HepG2 (cell line): Measurements from ENCODE around the gene ENSA. TPM values are rescaled to one million over a fixed set of nuclear protein-coding genes. Genes with fewer than 3 reads are reported as not detected.

Source experiments
- CAMTA2 ChIP-seq: sonication (generic); formaldehyde crosslinking; IDR thresholded peaks from 2 replicates; pipeline ENCODE4 v1.4.0; 2020; ENCODE audit warnings: mild to moderate bottlenecking, missing genetic modification reagents, borderline replicate concordance
- CBX2 ChIP-seq, 2 experiments: fragments of 200-600 bp in 1 of 2; sonication (generic); formaldehyde crosslinking in 1 of 2; IDR thresholded peaks; 2 replicates each; pipeline versions ENCODE4 v1.7.0 to v1.8.1; 2018 to 2022; ENCODE audit warnings: low read depth in 2 of 2, low read length in 1 of 2, mild to moderate bottlenecking in 1 of 2, missing genetic modification reagents in 1 of 2
- DMAP1 ChIP-seq: IDR thresholded peaks from 2 replicates; pipeline ENCODE4 v1.6.1; 2016
- FOXM1 ChIP-seq: sonication (generic); formaldehyde crosslinking; IDR thresholded peaks from 2 replicates; pipeline ENCODE4 v1.5.0; 2020; ENCODE audit warnings: missing genetic modification reagents
- IKZF4 ChIP-seq: sonication (generic); formaldehyde crosslinking; IDR thresholded peaks from 2 replicates; pipeline ENCODE4 v1.5.1; 2020; ENCODE audit warnings: borderline replicate concordance, mild to moderate bottlenecking, low read depth, missing genetic modification reagents; ENCODE audit errors: not compliant biosample characterization
- KAT7 ChIP-seq: IDR thresholded peaks from 2 replicates; pipeline ENCODE4 v1.6.1; 2018; ENCODE audit warnings: borderline replicate concordance, missing compliant biosample characterization
- KDM3A ChIP-seq: IDR thresholded peaks from 2 replicates; pipeline ENCODE4 v1.6.1; 2018; ENCODE audit warnings: low read depth, missing compliant biosample characterization
- MAX ChIP-seq: IDR thresholded peaks from 2 replicates; pipeline ENCODE4 v1.6.1; 2012; ENCODE audit warnings: inconsistent platforms
- MIER2 ChIP-seq: IDR thresholded peaks from 2 replicates; pipeline ENCODE4 v1.6.1; 2016; ENCODE audit warnings: missing biosample characterization, missing genetic modification reagents
- POLR2A ChIP-seq, 2 experiments: IDR thresholded peaks; 2 replicates each; pipeline ENCODE4 v1.6.1; 2011; ENCODE audit warnings: low read depth in 2 of 2, low read length in 2 of 2, mild to moderate bottlenecking in 1 of 2, moderate library complexity in 1 of 2; ENCODE audit not compliant: insufficient read depth in 1 of 2
- SP140L ChIP-seq: sonication (generic); formaldehyde crosslinking; IDR thresholded peaks from 2 replicates; pipeline ENCODE4 v1.4.0; 2020; ENCODE audit warnings: missing genetic modification reagents, borderline replicate concordance
- SSRP1 ChIP-seq: IDR thresholded peaks from 2 replicates; pipeline ENCODE4 v1.6.1; 2016; ENCODE audit warnings: control low read depth
- TOE1 ChIP-seq: sonication (generic); formaldehyde crosslinking; IDR thresholded peaks from 2 replicates; pipeline ENCODE4 v1.4.0; 2020; ENCODE audit warnings: mild to moderate bottlenecking, missing genetic modification reagents
- TOPORS ChIP-seq: sonication (generic); formaldehyde crosslinking; IDR thresholded peaks from 2 replicates; pipeline ENCODE4 v1.8.0; 2023; ENCODE audit warnings: mild to moderate bottlenecking, missing genetic modification reagents
- TRAFD1 ChIP-seq: sonication (generic); formaldehyde crosslinking; IDR thresholded peaks from 2 replicates; pipeline ENCODE4 v1.5.1; 2020; ENCODE audit warnings: missing genetic modification reagents, mild to moderate bottlenecking, borderline replicate concordance
- ZBTB44 ChIP-seq: sonication (generic); formaldehyde crosslinking; IDR thresholded peaks from 2 replicates; pipeline ENCODE4 v1.4.0; 2020; ENCODE audit warnings: missing genetic modification reagents
- ZNF234 ChIP-seq: sonication (generic); formaldehyde crosslinking; conservative IDR thresholded peaks from 2 replicates; pipeline ENCODE4 v1.5.1; 2020; ENCODE audit warnings: mild to moderate bottlenecking, missing genetic modification reagents
- ZNF275 ChIP-seq: sonication (generic); formaldehyde crosslinking; IDR thresholded peaks from 2 replicates; pipeline ENCODE4 v1.8.0; 2022; ENCODE audit warnings: missing genetic modification reagents, mild to moderate bottlenecking, inconsistent platforms, borderline replicate concordance
- ZNF317 ChIP-seq: sonication (generic); formaldehyde crosslinking; IDR thresholded peaks from 2 replicates; pipeline ENCODE4 v1.5.0; 2020; ENCODE audit warnings: mild to moderate bottlenecking, missing genetic modification reagents
- ZNF547 ChIP-seq: sonication (generic); formaldehyde crosslinking; IDR thresholded peaks from 2 replicates; pipeline ENCODE4 v1.5.1; 2020; ENCODE audit warnings: mild to moderate bottlenecking, missing genetic modification reagents
- ZNF674 ChIP-seq: sonication (generic); formaldehyde crosslinking; IDR thresholded peaks from 2 replicates; pipeline ENCODE4 v1.5.0; 2020; ENCODE audit warnings: low read depth, mild to moderate bottlenecking, missing genetic modification reagents
- ZNF792 ChIP-seq: IDR thresholded peaks from 2 replicates; pipeline ENCODE4 v1.6.1; 2016
- ZNF816 ChIP-seq: sonication (generic); formaldehyde crosslinking; IDR thresholded peaks from 2 replicates; pipeline ENCODE4 v1.8.0; 2022; ENCODE audit warnings: missing genetic modification reagents, mild to moderate bottlenecking, borderline replicate concordance
- ZNF878 ChIP-seq: sonication (generic); formaldehyde crosslinking; IDR thresholded peaks from 2 replicates; pipeline ENCODE4 v1.8.1; 2023; ENCODE audit warnings: mild to moderate bottlenecking, missing genetic modification reagents, moderate library complexity
- polyA plus RNA-seq, 8 experiments: library from polyadenylated mRNA; depleted of rRNA in 3 of 8; stranded (reverse) in 7 of 8; unstranded in 1 of 8; fragments of >200 nt; fragmentation: Illumina TruSeq in 4 of 8; extraction: Trizol in 4 of 8; gene quantifications; 2 replicates each; pipeline versions ENCODE4 v1.2.1 to v1.2.3, GENCODE V29; 2011 to 2016; ENCODE audit warnings: low read depth in 4 of 8, missing spikeins in 1 of 8, mixed read lengths in 1 of 8; ENCODE audit not compliant: insufficient read depth in 1 of 8
- total RNA-seq, 5 experiments: library from RNA; depleted of rRNA; stranded (reverse); fragments of >200 nt; fragmentation: Illumina TruSeq; extraction: Trizol; gene quantifications; 2 replicates each; pipeline ENCODE4 v1.2.3, GENCODE V29; 2016; ENCODE audit warnings: low read depth in 1 of 5

ENSA gene
- total and polyA plus RNA-seq, 2 of the 13 experiments (the other 11 are each of a cell fraction or from before 2014, with no cell fraction given) = 54.5 to 111 TPM

GRCh38 chr1:150578272-150579109 lies 50.9 kb downstream of the ENSA start (continued):
- TF ChIP-seq ZNF816 = no peak
- TF ChIP-seq FOXM1 (CRISPR knock-in tag) = no peak
- TF ChIP-seq ZNF547 (CRISPR knock-in tag) = no peak
- no peak for TF ChIP-seq ZNF275 (CRISPR knock-in tag)
- no peak for TF ChIP-seq KAT7 (CRISPR knock-in tag)
- no peak; the same call in 1 of the 2 replicates for TF ChIP-seq SSRP1 (CRISPR knock-in tag)
- TF ChIP-seq ZNF317 (CRISPR knock-in tag) = 0 out of 2 replicates have a peak, but pooled peaks have one; percentile 19
- TF ChIP-seq CBX2 (IDR thresholded peaks at IDR 0.05; ENCODE audit: low read depth, low read length) = no peak
- TF ChIP-seq CBX2 (CRISPR knock-in tag; IDR thresholded peaks at IDR 0.05; ENCODE audit: low read depth) = no peak
- TF ChIP-seq POLR2A (IDR thresholded peaks at IDR 0.05; ENCODE audit: insufficient read depth in 1 of 2, low read depth in 2 of 2, low read length in 2 of 2) = peak; percentile 37 to 58; a peak in 2 of 4 replicates
- no peak for TF ChIP-seq TOPORS (CRISPR knock-in tag)
- TF ChIP-seq TRAFD1 (CRISPR knock-in tag) = no peak
- no peak for TF ChIP-seq ZNF674 (CRISPR knock-in tag)
- TF ChIP-seq IKZF4 (CRISPR knock-in tag) = no peak
- TF ChIP-seq TOE1 = no peak
- TF ChIP-seq ZNF234 (CRISPR knock-in tag) = 0 out of 2 replicates have a peak, but pooled peaks have one; percentile 79
- TF ChIP-seq ZNF878 (CRISPR knock-in tag) = no peak
- no peak for TF ChIP-seq DMAP1 (CRISPR knock-in tag)
- no peak for TF ChIP-seq MIER2 (CRISPR knock-in tag)
- no peak for TF ChIP-seq ZBTB44 (CRISPR knock-in tag)
- TF ChIP-seq ZNF792 (CRISPR knock-in tag) = no peak
- no peak for TF ChIP-seq KDM3A (CRISPR knock-in tag)
- no peak for TF ChIP-seq CAMTA2 (CRISPR knock-in tag)
- no peak for TF ChIP-seq SP140L (CRISPR knock-in tag)
- TF ChIP-seq MAX = peak; percentile 3; the same call in 1 of the 2 replicates
